CD4-positive, alpha-beta T cell (primary cell): Measurements from ENCODE around the gene FBXL15. TPM values are rescaled to one million over a fixed set of nuclear protein-coding genes. Genes with fewer than 3 reads are reported as not detected.

Experiments used
- ATAC-seq: fragments of 200-7000 bp; cut with Tn5 transposase; one replicate; pipeline ENCODE4 v1.10.0; 2022; ENCODE audit warnings: mild to moderate bottlenecking; ENCODE audit not compliant: poor library complexity
- CTCF ChIA-PET: fragments of 350-600 bp; sonication (Branson Sonifier 250); formaldehyde crosslinking; loops from one replicate; lab custom pipeline; 2021; ENCODE audit warnings: antibody characterized with exemption, inconsistent platforms; lab: Charles Lee
- POLR2A ChIA-PET: fragments of 350-600 bp; sonication (Branson Sonifier 250); formaldehyde crosslinking; loops from one replicate; lab custom pipeline; 2021; ENCODE audit warnings: antibody characterized with exemption, inconsistent platforms; lab: Charles Lee
- DNase-seq, 14 experiments: peaks; one replicate each; pipeline ENCODE4 v3.0.0-alpha.2; 2013 to 2020; ENCODE audit warnings: mixed read lengths in 2 of 14
- H3K27ac ChIP-seq, 2 donors: one replicate each; pipeline versions ENCODE4 v1.5.1 to v1.7.0; 2013; ENCODE audit warnings: low read length in 2 of 2, low read depth in 1 of 2, mild to moderate bottlenecking in 1 of 2
- H3K27me3 ChIP-seq, 2 experiments: 1 replicate in 1 of 2; 2 replicates in 1 of 2; pipeline versions ENCODE4 v1.6.1 to v1.7.0; 2013; ENCODE audit warnings: low read length in 2 of 2, control low read depth in 1 of 2, mild to moderate bottlenecking in 1 of 2, moderate library complexity in 1 of 2; ENCODE audit not compliant: insufficient read depth in 2 of 2, control insufficient read depth in 1 of 2
- H3K36me3 ChIP-seq: one replicate; pipeline ENCODE4 v1.6.1; 2013; ENCODE audit warnings: low read length, control low read depth; ENCODE audit not compliant: insufficient read depth
- H3K4me1 ChIP-seq: one replicate; pipeline ENCODE4 v1.6.1; 2013; ENCODE audit warnings: low read length, control low read depth; ENCODE audit not compliant: insufficient read depth
- H3K4me3 ChIP-seq: one replicate; pipeline ENCODE4 v1.5.1; 2013; ENCODE audit warnings: mild to moderate bottlenecking, low read length, moderate library complexity
- H3K9me3 ChIP-seq, 2 experiments: 1 replicate in 1 of 2; 2 replicates in 1 of 2; pipeline versions ENCODE4 v1.6.1 to v1.7.0; 2013; ENCODE audit warnings: low read length in 2 of 2, mild to moderate bottlenecking in 2 of 2, control low read depth in 1 of 2, moderate library complexity in 1 of 2; ENCODE audit not compliant: control insufficient read depth in 1 of 2, insufficient read depth in 1 of 2
- H3K27ac Mint-ChIP-seq: one replicate; pipeline ENCODE4 v1.8.0; 2020; ENCODE audit warnings: mixed read lengths
- H3K27me3 Mint-ChIP-seq: one replicate; pipeline ENCODE4 v1.8.0; 2021; ENCODE audit warnings: mixed read lengths
- H3K36me3 Mint-ChIP-seq: one replicate; pipeline ENCODE4 v1.8.0; 2021; ENCODE audit warnings: low read depth, mixed read lengths
- H3K4me1 Mint-ChIP-seq: one replicate; pipeline ENCODE4 v1.8.0; 2021; ENCODE audit warnings: low read depth, mixed read lengths
- H3K4me3 Mint-ChIP-seq: one replicate; pipeline ENCODE4 v1.8.0; 2020; ENCODE audit warnings: mild to moderate bottlenecking, mixed read lengths
- H3K9me3 Mint-ChIP-seq: one replicate; pipeline ENCODE4 v1.8.0; 2020; ENCODE audit warnings: mixed read lengths
- intact Hi-C, 2 experiments: fragments of 100-400 bp; cut with DNase I in 1 of 2; cut with micrococcal nuclease in 1 of 2; formaldehyde crosslinking; loops; one replicate each; pipeline versions ENCODE4 v1.15.1 to v1.9.0; 2023 to 2025; cut with DNase I, micrococcal nuclease
- total RNA-seq, 174 experiments: library from RNA in 2 of 174; stranded (reverse) in 2 of 174; gene quantifications; one replicate each; pipeline ENCODE4 v1.2.3 and lab custom pipeline; 2021 to 2026
- TF ChIP-seq, protein P1 (sequence below): fragments of 200-600 bp; IDR thresholded peaks from one replicate; pipeline ENCODE4 v1.8.0; 2022; ENCODE audit warnings: antibody characterized with exemption, mild to moderate bottlenecking

The FBXL15 gene
- total RNA-seq, 2 experiments from 2014 or later = 10.2 to 10.4 TPM

DNA sequence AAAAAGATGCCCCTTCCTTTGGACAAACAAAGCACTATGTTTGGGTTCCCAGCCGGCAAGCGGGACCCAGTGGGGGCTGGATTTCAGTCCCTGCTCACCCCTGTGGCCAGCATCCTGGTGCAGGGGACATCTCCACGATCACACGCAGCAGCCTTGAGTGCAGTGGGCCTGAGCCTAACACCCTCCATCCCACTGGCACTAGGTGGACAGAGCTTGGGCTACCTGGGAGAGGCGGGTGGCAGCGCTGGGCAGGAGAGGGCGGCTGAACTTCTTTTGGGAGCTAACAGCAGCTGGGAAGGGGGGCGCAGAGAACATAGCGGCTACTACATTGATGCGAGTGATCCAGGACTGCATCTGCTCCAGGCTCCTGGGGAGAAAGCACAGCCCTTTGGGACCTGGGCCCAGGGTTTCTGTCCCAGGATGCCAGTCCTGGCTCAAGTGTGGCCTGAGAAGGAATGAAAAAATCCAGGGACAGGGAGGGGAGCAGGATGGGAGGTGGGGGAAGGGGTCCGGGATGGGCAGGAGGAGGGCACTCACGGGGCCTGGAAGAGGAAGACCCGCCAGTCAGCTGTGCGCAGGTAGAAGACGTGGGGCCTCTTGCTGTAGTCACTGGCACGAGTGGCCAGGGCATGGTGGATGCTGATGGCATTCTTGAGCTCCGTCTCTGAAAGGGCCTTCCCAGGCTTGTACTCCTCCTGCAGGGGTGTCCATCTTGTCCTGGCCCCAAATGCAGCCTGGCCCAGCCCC lies 16.1 kb upstream of the FBXL15 start:
- Histone ChIP-seq H3K36me3 (peaks cover 33% of the 10 kb centered on the region), H3K4me1 (peaks cover 35% of the 10 kb centered on the region), H3K4me3 (no peak overlapping the region), H3K9me3 (peaks cover 0 to 5% of the 10 kb centered on the region in 2 experiments), H3K27ac (no peak overlapping the region), H3K27me3 (peaks cover 0 to 6% of the 10 kb centered on the region in 2 experiments)
- POLR2A ChIA-PET = interaction anchor here (1.0 to 6.1 kb wide), 3 partner anchors 9 to 46 kb away, joined by 3 to 31 read pairs (median 16); partner anchors contain the start of genes FBXL15 and NFKB2
- H3K27me3 Mint-ChIP-seq = peaks cover 12% of the 10 kb centered on the region
- peaks cover 36% of the 10 kb centered on the region for H3K4me1 Mint-ChIP-seq
- ATAC-seq = no peak
- no peaks in the 10 kb centered on the region for H3K9me3 Mint-ChIP-seq
- peak overlapping the region; percentile 85 for H3K27ac Mint-ChIP-seq
- peak in 3 of 14 experiments; percentile 17 to 44 (median 24) for DNase-seq
- peak overlapping the region; percentile 54 for H3K4me3 Mint-ChIP-seq
- peaks cover 44% of the 10 kb centered on the region for H3K36me3 Mint-ChIP-seq
- intact Hi-C loops = no loop called here
- CTCF ChIA-PET = interaction anchor here (1.2 to 1.8 kb wide), 5 partner anchors 9 to 247 kb away, joined by 3 to 7 read pairs (median 4); partner anchors contain the start of gene NFKB2
- TF ChIP-seq, protein P1, sequence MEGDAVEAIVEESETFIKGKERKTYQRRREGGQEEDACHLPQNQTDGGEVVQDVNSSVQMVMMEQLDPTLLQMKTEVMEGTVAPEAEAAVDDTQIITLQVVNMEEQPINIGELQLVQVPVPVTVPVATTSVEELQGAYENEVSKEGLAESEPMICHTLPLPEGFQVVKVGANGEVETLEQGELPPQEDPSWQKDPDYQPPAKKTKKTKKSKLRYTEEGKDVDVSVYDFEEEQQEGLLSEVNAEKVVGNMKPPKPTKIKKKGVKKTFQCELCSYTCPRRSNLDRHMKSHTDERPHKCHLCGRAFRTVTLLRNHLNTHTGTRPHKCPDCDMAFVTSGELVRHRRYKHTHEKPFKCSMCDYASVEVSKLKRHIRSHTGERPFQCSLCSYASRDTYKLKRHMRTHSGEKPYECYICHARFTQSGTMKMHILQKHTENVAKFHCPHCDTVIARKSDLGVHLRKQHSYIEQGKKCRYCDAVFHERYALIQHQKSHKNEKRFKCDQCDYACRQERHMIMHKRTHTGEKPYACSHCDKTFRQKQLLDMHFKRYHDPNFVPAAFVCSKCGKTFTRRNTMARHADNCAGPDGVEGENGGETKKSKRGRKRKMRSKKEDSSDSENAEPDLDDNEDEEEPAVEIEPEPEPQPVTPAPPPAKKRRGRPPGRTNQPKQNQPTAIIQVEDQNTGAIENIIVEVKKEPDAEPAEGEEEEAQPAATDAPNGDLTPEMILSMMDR = no peak

DNA sequence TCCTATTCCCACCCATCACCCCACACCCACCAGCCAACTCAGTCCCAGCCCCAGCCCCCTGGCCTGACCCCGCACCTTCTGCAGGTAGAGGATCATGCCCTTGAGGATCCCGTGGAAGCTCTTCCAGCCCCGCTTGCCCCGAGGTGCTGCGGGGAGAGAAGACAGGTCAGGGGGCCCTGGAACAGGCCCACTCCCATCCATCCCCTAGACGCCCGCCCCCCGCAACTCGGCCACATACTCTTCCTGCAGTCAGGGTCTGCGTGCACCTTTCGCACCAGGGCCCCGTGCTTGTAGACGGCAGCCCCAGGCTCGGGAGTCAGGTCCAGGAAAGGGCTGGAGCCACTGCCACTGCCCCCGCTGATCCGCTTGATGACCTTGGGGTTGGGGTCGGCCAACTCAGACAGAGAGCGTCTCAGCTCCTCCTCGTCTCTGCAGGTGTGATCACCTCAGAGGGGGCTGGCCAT lies 15.5 kb upstream of the FBXL15 start:
- peaks cover 0 to 10% of the 10 kb centered on the region in 2 experiments for H3K27me3 ChIP-seq
- ATAC-seq = no peak
- intact Hi-C loops = no loop called here
- no peak overlapping the region for H3K4me3 ChIP-seq
- TF ChIP-seq, protein P1 = no peak
- H3K36me3 Mint-ChIP-seq = peaks cover 42% of the 10 kb centered on the region
- H3K4me1 Mint-ChIP-seq = peaks cover 37% of the 10 kb centered on the region
- CTCF ChIA-PET = interaction anchor here (1.2 kb wide), 1 partner anchor 74 kb away, joined by 3 read pairs; no protein-coding TSS in a partner anchor
- no peaks in the 10 kb centered on the region for H3K9me3 Mint-ChIP-seq
- peaks cover 0 to 7% of the 10 kb centered on the region in 2 experiments for H3K9me3 ChIP-seq
- DNase-seq = peak in 2 of 14 experiments; percentile 29 to 53
- H3K27ac ChIP-seq = no peak overlapping the region
- peaks cover 35% of the 10 kb centered on the region for H3K4me1 ChIP-seq
- POLR2A ChIA-PET = interaction anchor here (1.0 to 6.1 kb wide), 3 partner anchors 9 to 45 kb away, joined by 3 to 31 read pairs (median 16); partner anchors contain the start of genes FBXL15 and NFKB2
- H3K4me3 Mint-ChIP-seq = peak overlapping the region; percentile 62
- H3K27me3 Mint-ChIP-seq = peaks cover 18% of the 10 kb centered on the region
- H3K27ac Mint-ChIP-seq = peak overlapping the region; percentile 85
- peaks cover 28% of the 10 kb centered on the region for H3K36me3 ChIP-seq

DNA sequence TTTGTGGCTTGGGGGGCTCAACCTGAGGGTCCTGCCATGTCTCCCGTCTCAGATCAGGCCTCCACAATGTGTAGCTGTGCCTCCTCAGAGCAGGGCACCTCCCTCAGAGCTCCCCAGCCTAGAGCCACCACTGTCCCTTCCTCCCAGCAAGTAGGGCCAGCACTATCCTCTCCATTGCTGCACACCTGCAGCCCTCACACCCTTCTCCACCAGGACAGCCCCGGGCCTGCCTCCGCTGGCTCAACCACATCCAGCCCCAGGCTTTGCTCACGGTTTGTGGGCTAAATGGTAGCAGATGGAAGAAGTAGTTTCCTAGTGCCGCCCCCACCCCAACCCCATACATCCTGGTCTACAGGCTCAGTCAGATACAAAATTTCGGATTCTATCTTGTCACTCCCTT lies 15.0 kb upstream of the FBXL15 start:
- peaks cover 0 to 14% of the 10 kb centered on the region in 2 experiments for H3K27me3 ChIP-seq
- CTCF ChIA-PET = interaction anchor here (1.2 kb wide), 1 partner anchor 73 kb away, joined by 3 read pairs; no protein-coding TSS in a partner anchor
- H3K27ac ChIP-seq = no peak overlapping the region
- H3K4me1 ChIP-seq = peaks cover 35% of the 10 kb centered on the region
- peaks cover 38% of the 10 kb centered on the region for H3K4me1 Mint-ChIP-seq
- TF ChIP-seq, protein P1 = no peak
- H3K27ac Mint-ChIP-seq = peak overlapping the region; percentile 85
- H3K4me3 Mint-ChIP-seq = peak overlapping the region; percentile 62
- intact Hi-C loops = no loop called here
- DNase-seq (peak in 3 of 14 experiments; percentile 21 to 53 (median 37)), ATAC-seq (no peak)
- H3K36me3 Mint-ChIP-seq = peaks cover 37% of the 10 kb centered on the region
- POLR2A ChIA-PET = interaction anchor here (2.3 to 6.1 kb wide), 3 partner anchors 10 to 15 kb away, joined by 8 to 31 read pairs (median 16); partner anchors contain the start of genes FBXL15 and NFKB2
- peaks cover 19% of the 10 kb centered on the region for H3K27me3 Mint-ChIP-seq
- no peaks in the 10 kb centered on the region for H3K9me3 Mint-ChIP-seq
- peaks cover 0 to 12% of the 10 kb centered on the region in 2 experiments for H3K9me3 ChIP-seq
- H3K36me3 ChIP-seq = peaks cover 23% of the 10 kb centered on the region
- no peak overlapping the region for H3K4me3 ChIP-seq
